RWPE2 (cell line): ENCODE measurements around the gene PTPRT.

Experiments used
- ATAC-seq: fragments of 200-7000 bp; cut with Tn5 transposase; 3 replicates; pipeline ENCODE4 v1.9.1; 2021; ENCODE audit warnings: low read depth
- DNase-seq: peaks from one replicate; pipeline ENCODE4 v3.0.0-alpha.2; 2020; ENCODE audit warnings: low spot score
- H3K27ac ChIP-seq: fragments of 450-650 bp; 2 replicates; pipeline ENCODE4 v1.5.1; 2017; ENCODE audit warnings: mild to moderate bottlenecking; ENCODE audit not compliant: poor library complexity, severe bottlenecking
- H3K27me3 ChIP-seq: fragments of 250-450 bp; sonication (Bioruptor Pico); 2 replicates; pipeline ENCODE4 v1.5.1; 2021; ENCODE audit warnings: mild to moderate bottlenecking, moderate library complexity; ENCODE audit not compliant: insufficient read depth, poor library complexity, severe bottlenecking
- H3K36me3 ChIP-seq: fragments of 250-450 bp; sonication (Bioruptor Pico); 2 replicates; pipeline ENCODE4 v1.5.1; 2020; ENCODE audit warnings: low read depth, mild to moderate bottlenecking, moderate library complexity
- H3K4me1 ChIP-seq: fragments of 250-450 bp; sonication (Bioruptor Pico); 2 replicates; pipeline ENCODE4 v1.5.1; 2021; ENCODE audit warnings: mild to moderate bottlenecking, moderate library complexity; ENCODE audit not compliant: insufficient read depth, poor library complexity, severe bottlenecking
- H3K4me3 ChIP-seq: fragments of 250-450 bp; sonication (Bioruptor Pico); 2 replicates; pipeline ENCODE4 v1.5.1; 2021; ENCODE audit warnings: mild to moderate bottlenecking, moderate library complexity; ENCODE audit not compliant: severe bottlenecking
- H3K9me3 ChIP-seq: fragments of 250-450 bp; sonication (Bioruptor Pico); 2 replicates; pipeline ENCODE4 v1.5.1; 2021; ENCODE audit warnings: mild to moderate bottlenecking, moderate library complexity; ENCODE audit not compliant: severe bottlenecking
- CTCF ChIP-seq: fragments of 450-650 bp; IDR thresholded peaks from one replicate; pipeline ENCODE4 v1.5.1; 2017; ENCODE audit warnings: mild to moderate bottlenecking, moderate library complexity; ENCODE audit not compliant: poor library complexity, severe bottlenecking

The PTPRT gene

GRCh38 chr20:42350521-42350920 lies 839.2 kb downstream of the PTPRT start:
- Histone ChIP-seq H3K4me3 (no peak overlapping the region), H3K27me3 (no peaks in the 10 kb centered on the region), H3K4me1 (no peaks in the 10 kb centered on the region), H3K36me3 (no peaks in the 10 kb centered on the region), H3K27ac (no peak overlapping the region), H3K9me3 (no peaks in the 10 kb centered on the region)
- no peak for DNase-seq
- ATAC-seq = no peak
- no peak for TF ChIP-seq CTCF

GRCh38 chr20:42346189-42347170 lies 843.2 kb downstream of the PTPRT start:
- H3K27ac ChIP-seq = no peak overlapping the region
- H3K4me1 ChIP-seq = no peaks in the 10 kb centered on the region
- no peaks in the 10 kb centered on the region for H3K36me3 ChIP-seq
- DNase-seq = no peak
- ATAC-seq = no peak
- no peaks in the 10 kb centered on the region for H3K27me3 ChIP-seq
- TF ChIP-seq CTCF = no peak
- no peaks in the 10 kb centered on the region for H3K9me3 ChIP-seq
- H3K4me3 ChIP-seq = no peak overlapping the region

- H3K36me3 ChIP-seq = no peaks in the 10 kb centered on the region
- peaks cover 2% of the 10 kb centered on the region for H3K9me3 ChIP-seq
- peaks cover under 1% of the 10 kb centered on the region for H3K27me3 ChIP-seq
- no peak overlapping the region for H3K27ac ChIP-seq
- H3K4me1 ChIP-seq = no peaks in the 10 kb centered on the region
- no peak for TF ChIP-seq CTCF
- DNase-seq (no peak), ATAC-seq (no peak)
- no peak overlapping the region for H3K4me3 ChIP-seq
Observed at GRCh38 chr20:42341654-42342053, 848.1 kb downstream of the PTPRT start.

- ATAC-seq (no peak), DNase-seq (no peak)
- Histone ChIP-seq H3K36me3 (no peaks in the 10 kb centered on the region), H3K27ac (no peak overlapping the region), H3K4me1 (no peaks in the 10 kb centered on the region), H3K9me3 (peaks cover 6% of the 10 kb centered on the region), H3K4me3 (no peak overlapping the region), H3K27me3 (peaks cover 5% of the 10 kb centered on the region)
- no peak for TF ChIP-seq CTCF
Observed at GRCh38 chr20:42340368-42340767, 849.3 kb downstream of the PTPRT start.
